Uterus (tissue), 4 donors: Measurements from ENCODE around the gene CFAP73. TPM values are rescaled to one million over a fixed set of nuclear protein-coding genes. Genes with fewer than 3 reads are reported as not detected.

ENCODE experiments used
- DNase-seq, 2 donors: peaks; one replicate each; pipeline ENCODE4 v3.0.0-alpha.2; 2019 to 2020
- H3K27ac ChIP-seq, 2 donors: fragments of 200-600 bp; sonication (generic); 1 replicate in 1 of 2; 2 replicates in 1 of 2; pipeline ENCODE4 v1.5.1; 2016 to 2018
- H3K27me3 ChIP-seq, 2 donors: fragments of 200-600 bp; sonication (generic); one replicate each; pipeline ENCODE4 v1.5.1; 2018 to 2019; ENCODE audit warnings: control low read depth in 1 of 2
- H3K36me3 ChIP-seq, 2 donors: fragments of 200-600 bp; sonication (generic); one replicate each; pipeline ENCODE4 v1.5.1; 2019; ENCODE audit warnings: control low read depth in 1 of 2
- H3K4me1 ChIP-seq, 2 donors: fragments of 200-600 bp; sonication (generic); one replicate each; pipeline ENCODE4 v1.5.1; 2018 to 2019; ENCODE audit warnings: control low read depth in 1 of 2
- H3K4me3 ChIP-seq, 2 donors: fragments of 200-600 bp; sonication (generic); 1 replicate in 1 of 2; 2 replicates in 1 of 2; pipeline ENCODE4 v1.5.1; 2018 to 2019; ENCODE audit warnings: mild to moderate bottlenecking in 1 of 2
- H3K9me3 ChIP-seq, 2 donors: fragments of 200-600 bp; sonication (generic); one replicate each; pipeline ENCODE4 v1.5.1; 2019; ENCODE audit warnings: control low read depth in 1 of 2
- POLR2A ChIP-seq, 2 donors: fragments of 450-650 bp; IDR thresholded peaks; one replicate each; pipeline ENCODE4 v1.6.1; 2016; ENCODE audit warnings: antibody characterized with exemption in 2 of 2, mild to moderate bottlenecking in 1 of 2, moderate library complexity in 1 of 2
- intact Hi-C: fragments of 100-400 bp; cut with DNase I; formaldehyde crosslinking; loops from one replicate; pipeline ENCODE4 v1.15.1; 2023; ENCODE audit warnings: low total_unique reads
- total RNA-seq, 4 donors: library from RNA; depleted of rRNA in 3 of 4; stranded (reverse); fragments of >200 nt in 3 of 4; gene quantifications; one replicate each; pipeline versions ENCODE4 v1.1.0 to v1.2.4, GENCODE V29; 2014 to 2023
- TF ChIP-seq, protein P1 (sequence below), 4 experiments: fragments of 200-600 bp in 2 of 4; fragments of 450-650 bp in 2 of 4; sonication (generic) in 2 of 4; IDR thresholded peaks; one replicate each; pipeline ENCODE4 v1.5.1; 2016 to 2019; ENCODE audit warnings: antibody characterized with exemption in 4 of 4, mild to moderate bottlenecking in 2 of 4, moderate library complexity in 1 of 4
- donor health status: DM: yes; HTN: yes; CAD: no.

The CFAP73 gene
- total RNA-seq, 4 donors from 2014 or later, result 0.67 to 2.6 TPM; not detected in 2

DNA sequence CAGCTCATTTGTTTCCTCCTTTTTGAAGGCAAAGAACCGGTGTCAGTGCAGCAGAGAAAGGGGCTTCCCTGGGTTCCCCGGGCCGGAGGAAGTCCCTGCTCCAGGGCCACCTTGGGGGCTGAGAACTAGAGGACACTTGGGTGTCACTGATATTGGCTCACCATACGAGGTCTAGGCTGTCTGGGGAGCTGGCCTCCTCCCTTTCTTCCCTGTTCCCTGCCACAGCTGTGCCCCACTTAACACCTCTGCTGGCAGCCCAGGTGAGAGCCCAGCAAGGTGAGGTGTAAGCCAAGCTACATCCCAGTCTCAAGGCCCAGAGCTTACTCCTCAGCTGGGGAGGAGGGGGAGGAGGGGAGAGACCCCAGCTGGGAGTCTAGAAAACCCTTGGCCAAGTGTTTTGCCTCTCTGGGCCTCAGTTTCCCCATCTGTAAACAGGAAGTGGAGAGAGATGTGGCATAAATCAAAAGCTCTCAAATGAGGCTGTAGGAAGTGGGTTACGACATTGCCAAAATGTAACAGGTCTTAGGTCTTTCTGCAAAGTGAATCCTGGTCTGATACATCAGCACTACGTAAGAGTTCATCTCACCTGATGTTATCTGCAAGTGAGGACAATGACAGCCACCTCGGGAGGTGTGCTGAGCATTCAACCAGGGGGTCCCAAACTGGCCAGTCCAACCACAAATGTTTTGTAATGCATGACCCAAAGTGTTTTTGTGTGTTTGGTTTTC, 39.5 kb upstream of the CFAP73 start:
- no peak for DNase-seq
- H3K4me1 ChIP-seq, result no peaks in the 10 kb centered on the region
- no peaks in the 10 kb centered on the region for H3K9me3 ChIP-seq
- H3K27ac ChIP-seq, result no peak overlapping the region
- no peaks in the 10 kb centered on the region for H3K27me3 ChIP-seq
- TF ChIP-seq POLR2A (IDR thresholded peaks at IDR 0.05), result no peak
- TF ChIP-seq, protein P1, sequence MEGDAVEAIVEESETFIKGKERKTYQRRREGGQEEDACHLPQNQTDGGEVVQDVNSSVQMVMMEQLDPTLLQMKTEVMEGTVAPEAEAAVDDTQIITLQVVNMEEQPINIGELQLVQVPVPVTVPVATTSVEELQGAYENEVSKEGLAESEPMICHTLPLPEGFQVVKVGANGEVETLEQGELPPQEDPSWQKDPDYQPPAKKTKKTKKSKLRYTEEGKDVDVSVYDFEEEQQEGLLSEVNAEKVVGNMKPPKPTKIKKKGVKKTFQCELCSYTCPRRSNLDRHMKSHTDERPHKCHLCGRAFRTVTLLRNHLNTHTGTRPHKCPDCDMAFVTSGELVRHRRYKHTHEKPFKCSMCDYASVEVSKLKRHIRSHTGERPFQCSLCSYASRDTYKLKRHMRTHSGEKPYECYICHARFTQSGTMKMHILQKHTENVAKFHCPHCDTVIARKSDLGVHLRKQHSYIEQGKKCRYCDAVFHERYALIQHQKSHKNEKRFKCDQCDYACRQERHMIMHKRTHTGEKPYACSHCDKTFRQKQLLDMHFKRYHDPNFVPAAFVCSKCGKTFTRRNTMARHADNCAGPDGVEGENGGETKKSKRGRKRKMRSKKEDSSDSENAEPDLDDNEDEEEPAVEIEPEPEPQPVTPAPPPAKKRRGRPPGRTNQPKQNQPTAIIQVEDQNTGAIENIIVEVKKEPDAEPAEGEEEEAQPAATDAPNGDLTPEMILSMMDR (IDR thresholded peaks at IDR 0.05), result no peak
- intact Hi-C loops, result no loop called here
- no peak overlapping the region for H3K4me3 ChIP-seq
- H3K36me3 ChIP-seq, result no peaks in the 10 kb centered on the region

DNA sequence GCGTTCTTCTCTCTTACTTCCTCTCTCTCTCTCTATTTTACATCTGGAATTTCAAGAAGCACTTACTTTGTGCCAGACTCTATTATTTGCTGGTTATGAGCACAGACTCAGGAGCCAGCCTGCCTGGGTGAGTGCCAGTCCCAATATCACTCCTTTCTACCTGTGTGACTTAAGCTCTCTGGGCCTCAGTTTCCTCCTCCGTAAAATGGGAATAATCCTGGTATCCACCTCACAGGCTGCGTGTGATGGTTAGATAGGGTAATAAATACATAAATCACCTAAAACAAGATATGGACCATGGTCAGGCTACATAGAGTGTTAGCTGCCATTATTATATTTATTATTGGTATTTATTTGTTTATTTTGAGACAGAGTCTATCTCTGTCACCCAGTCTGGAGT, 38.3 kb upstream of the CFAP73 start:
- Histone ChIP-seq H3K4me3 (no peak overlapping the region), H3K27me3 (no peaks in the 10 kb centered on the region), H3K36me3 (no peaks in the 10 kb centered on the region), H3K4me1 (no peaks in the 10 kb centered on the region), H3K27ac (no peak overlapping the region), H3K9me3 (no peaks in the 10 kb centered on the region)
- intact Hi-C loops, result no loop called here
- DNase-seq, result no peak
- no peak for TF ChIP-seq POLR2A (IDR thresholded peaks at IDR 0.05)
- TF ChIP-seq, protein P1 (IDR thresholded peaks at IDR 0.05), result no peak

DNA sequence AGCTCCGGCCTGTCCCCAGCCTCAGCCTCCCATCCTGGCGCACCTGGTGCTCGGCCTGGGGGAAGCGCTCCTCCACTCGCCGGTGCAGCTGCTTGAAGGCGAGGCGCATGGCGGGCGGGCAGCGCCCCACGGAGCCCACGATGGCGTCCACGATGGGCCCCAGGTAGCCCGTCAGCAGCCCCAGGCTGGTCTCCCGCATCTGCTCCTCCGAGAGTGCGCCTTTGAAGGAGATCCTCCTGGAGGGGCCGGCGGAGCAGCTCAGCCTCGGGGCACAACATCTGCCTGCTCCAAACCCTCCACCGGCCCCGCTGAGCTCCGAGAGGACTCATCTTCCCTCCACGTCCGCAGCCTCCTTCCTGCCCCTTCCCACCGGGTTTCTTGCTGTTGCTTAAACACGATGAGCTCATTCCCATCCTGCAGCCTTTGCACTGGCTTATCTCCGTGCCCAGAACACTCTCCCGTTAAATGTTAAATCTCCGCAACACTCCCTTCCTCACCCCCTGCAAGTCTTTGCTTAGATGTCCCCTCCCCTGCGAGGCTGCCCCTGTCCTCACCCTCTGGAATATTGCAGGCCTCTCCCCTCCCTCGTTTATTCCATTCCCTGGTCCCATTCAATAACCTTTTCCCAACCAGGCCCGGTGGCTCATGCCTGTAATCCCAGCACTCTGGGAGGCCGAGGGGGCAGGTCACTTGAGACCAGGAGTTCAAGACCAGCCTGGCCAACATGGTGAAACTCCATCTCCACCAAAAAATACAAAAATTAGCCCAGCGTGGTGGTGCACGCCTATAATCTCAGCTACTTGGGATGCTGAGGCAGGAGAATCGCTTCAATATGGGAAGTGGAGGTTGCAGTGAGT, 37.3 kb upstream of the CFAP73 start:
- no peaks in the 10 kb centered on the region for H3K36me3 ChIP-seq
- no peak overlapping the region for H3K27ac ChIP-seq
- TF ChIP-seq, protein P1 (IDR thresholded peaks at IDR 0.05), result no peak
- no peak for TF ChIP-seq POLR2A (IDR thresholded peaks at IDR 0.05)
- no peaks in the 10 kb centered on the region for H3K9me3 ChIP-seq
- H3K4me3 ChIP-seq, result no peak overlapping the region
- no peak for DNase-seq
- H3K27me3 ChIP-seq, result no peaks in the 10 kb centered on the region
- H3K4me1 ChIP-seq, result no peaks in the 10 kb centered on the region
- intact Hi-C loops, result no loop called here

GRCh38 chr12:113113397-113113796, 36.1 kb upstream of the CFAP73 start:
- TF ChIP-seq, protein P1 (IDR thresholded peaks at IDR 0.05), result no peak
- no peak for TF ChIP-seq POLR2A (IDR thresholded peaks at IDR 0.05)
- Histone ChIP-seq H3K27ac (no peak overlapping the region), H3K27me3 (no peaks in the 10 kb centered on the region), H3K4me1 (no peaks in the 10 kb centered on the region), H3K36me3 (no peaks in the 10 kb centered on the region), H3K9me3 (no peaks in the 10 kb centered on the region), H3K4me3 (no peak overlapping the region)
- intact Hi-C loops, result no loop called here
- DNase-seq, result no peak
